Erythroblast (primary cell): ENCODE measurements around the gene SLC22A16.

Experiments used
- GATA1 ChIP-seq: IDR thresholded peaks from 2 replicates; pipeline ENCODE4 v1.6.1; 2011; ENCODE audit warnings: low read depth, mild to moderate bottlenecking, control low read depth, low read length, moderate library complexity
- POLR2A ChIP-seq: IDR thresholded peaks from 2 replicates; pipeline ENCODE4 v1.6.1; 2011; ENCODE audit warnings: mild to moderate bottlenecking, low read length

- no peak for TF ChIP-seq POLR2A
- TF ChIP-seq GATA1: no peak
Observed at GRCh38 chr6:110493253-110493800, 16.9 kb upstream of the SLC22A16 start.
